Measurements from ENCODE around the gene APIP.

- TF ChIP-seq TARDBP (IDR thresholded peaks at IDR 0.05) (no peak), CTBP1 (IDR thresholded peaks at IDR 0.05; ENCODE audit: borderline replicate concordance) (no peak), FOXM1 (IDR thresholded peaks at IDR 0.05; ENCODE audit: borderline replicate concordance) (no peak), PKNOX1 (IDR thresholded peaks at IDR 0.05) (no peak), LEF1 (IDR thresholded peaks at IDR 0.05; ENCODE audit: borderline replicate concordance) (no peak), NFRKB (IDR thresholded peaks at IDR 0.05) (no peak), SP1 (IDR thresholded peaks at IDR 0.05) (no peak), SUZ12 (IDR thresholded peaks at IDR 0.05) (no peak), FOXK2 (IDR thresholded peaks at IDR 0.05) (no peak)
Measured at GRCh38 chr11:34863048-34863447, 53.1 kb downstream of the APIP start.

Measured in HEK293T (cell line).